ENCODE measurements around the gene GPATCH4. TPM values are rescaled to one million over a fixed set of nuclear protein-coding genes. Genes with fewer than 3 reads are reported as not detected.
"Not testable (repeated sequence)": the region's sequence is repeated elsewhere in the genome, so short reads cannot be mapped to it uniquely, and the experiment has no call there.

Gene GPATCH4
- total and polyA plus RNA-seq, 2 of the 4 experiments (the other 2 are of a cell fraction): 32.6 to 41.8 TPM

DNA sequence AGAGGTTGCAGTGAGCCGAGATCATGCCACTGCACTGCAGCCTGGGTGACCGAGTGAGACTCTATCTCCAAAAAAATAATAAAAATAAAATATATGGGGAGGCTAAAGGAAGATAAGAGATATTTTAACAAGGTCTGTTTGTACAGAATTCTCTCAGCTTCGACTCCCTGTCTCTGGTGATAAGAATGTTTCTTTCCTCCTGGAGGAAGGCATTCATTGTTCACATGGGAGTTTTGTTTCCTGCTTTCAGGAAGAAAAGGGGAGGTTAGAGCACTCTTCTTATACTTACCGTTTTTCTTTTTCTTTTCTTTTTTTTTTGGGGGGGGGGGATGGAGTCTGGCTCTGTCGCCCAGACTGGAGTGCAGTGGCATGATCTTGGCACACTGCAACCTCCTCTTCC, 11.7 kb downstream of the GPATCH4 start (continued):
- TF ChIP-seq MXI1 (IDR thresholded peaks at IDR 0.05; ENCODE audit: borderline replicate concordance, low read depth, low read length): no peak
- TF ChIP-seq MAFK (IDR thresholded peaks at IDR 0.05; ENCODE audit: low read depth, low read length): no peak
- no peak for TF ChIP-seq CEBPB (IDR thresholded peaks at IDR 0.05; ENCODE audit: low read depth, low read length)
- TF ChIP-seq RCOR1 (IDR thresholded peaks at IDR 0.05; ENCODE audit: insufficient replicate concordance, low read length): no peak

DNA sequence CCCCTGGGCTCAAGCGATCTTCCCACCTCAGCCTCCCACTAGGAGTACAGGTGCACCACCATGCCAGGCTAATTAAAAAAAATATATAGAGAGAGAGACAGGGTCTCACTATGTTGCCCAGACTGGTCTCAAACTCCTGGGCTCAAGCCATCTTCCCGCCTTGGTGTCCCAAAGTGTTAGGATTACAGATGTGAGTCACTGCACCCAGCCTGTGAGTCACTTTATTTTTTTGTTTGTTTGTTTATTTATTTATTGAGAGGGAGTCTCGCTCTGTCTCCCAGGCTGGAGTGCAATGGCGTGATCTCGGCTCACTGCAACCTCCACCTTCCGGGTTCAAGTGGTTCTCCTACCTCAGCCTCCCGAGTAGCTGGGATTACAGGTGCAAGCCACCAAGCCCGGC, 13.4 kb downstream of the GPATCH4 start:
- H3K4ac ChIP-seq (ENCODE audit: low read depth, low read length); H3K4me1 ChIP-seq (ENCODE audit: control insufficient read depth, insufficient read depth, low read length); POLR2A ChIA-PET (ENCODE audit: unreplicated experiment); H3K27ac ChIP-seq (ENCODE audit: insufficient read depth, low read length); H3K4me2 ChIP-seq (ENCODE audit: low read depth, low read length); H3K9me3 ChIP-seq (ENCODE audit: control insufficient read depth, insufficient read depth, low read length); BruUV-seq (replicated peaks); intact Hi-C loops (cut with micrococcal nuclease); H4K8ac ChIP-seq (ENCODE audit: low read depth in 2 of 2, low read length in 2 of 2); H3K36me3 ChIP-seq (ENCODE audit: control insufficient read depth, insufficient read depth, low read length); H3K18ac ChIP-seq (ENCODE audit: low read depth, low read length); H2AK9ac ChIP-seq (replicated peaks; ENCODE audit: low read depth, low read length, poor library complexity); ATAC-seq (ENCODE audit: low read depth); H3K9ac ChIP-seq (ENCODE audit: low read depth, low read length); H2BK120ac ChIP-seq (ENCODE audit: low read depth, low read length); in situ Hi-C loops (cut with MboI; ENCODE audit: low sequenced_read_pairs); H4K5ac ChIP-seq (ENCODE audit: low read depth, low read length); H3K56ac ChIP-seq (ENCODE audit: extremely low read depth, insufficient read depth, low read length); H2BK5ac ChIP-seq (ENCODE audit: low read depth, low read length, poor library complexity, severe bottlenecking); H4K91ac ChIP-seq (ENCODE audit: insufficient read depth, low read depth, low read length); H3K4me3 ChIP-seq (ENCODE audit: insufficient read depth, low read depth, low read length); dilution Hi-C loops (cut with HindIII; ENCODE audit: low sequenced_read_pairs, unreplicated experiment); H2BK20ac ChIP-seq (ENCODE audit: low read depth, low read length); DNase-seq; H4K20me1 ChIP-seq (ENCODE audit: insufficient read depth, low read length); H3K23ac ChIP-seq (ENCODE audit: low read depth, low read length); H2BK15ac ChIP-seq (ENCODE audit: low read depth, low read length); H2AFZ ChIP-seq (replicated peaks; ENCODE audit: low read length, poor library complexity); CTCF ChIA-PET; H2AK5ac ChIP-seq (ENCODE audit: low read depth, low read length); H3K14ac ChIP-seq (replicated peaks; ENCODE audit: low read depth, low read length): not testable (repeated sequence)
- Histone ChIP-seq H3K9me1 (ENCODE audit: insufficient read depth, low read length) (peaks cover 10% of the 10 kb centered on the region), H3K27me3 (ENCODE audit: control insufficient read depth, insufficient read depth, low read length) (peaks cover 15% of the 10 kb centered on the region), H3K79me1 (ENCODE audit: low read depth in 1 of 2, low read length in 2 of 2) (peaks cover 11 to 16% of the 10 kb centered on the region in 2 experiments)
- no CpG with 5 or more reads among the region's 8 CpGs for WGBS, 2 experiments (ENCODE audit: extremely low coverage in 2 of 2, insufficient read length in 1 of 2)

All from IMR-90 (cell line).